Progenitor cell of endocrine pancreas (in vitro differentiated cells): ENCODE results near the gene JCAD. TPM values are rescaled to one million over a fixed set of nuclear protein-coding genes. Genes with fewer than 3 reads are reported as not detected.

Experiments
- DNase-seq: peaks from one replicate; pipeline ENCODE4 v3.0.0; 2021; ENCODE audit warnings: low spot score; ENCODE audit not compliant: unreplicated experiment
- H3K27ac Mint-ChIP-seq: 2 replicates; pipeline ENCODE4 v1.8.0; 2021; ENCODE audit warnings: mild to moderate bottlenecking, moderate library complexity, mixed read lengths
- H3K27me3 Mint-ChIP-seq: 2 replicates; pipeline ENCODE4 v1.8.0; 2021; ENCODE audit warnings: mixed read lengths
- H3K36me3 Mint-ChIP-seq: 2 replicates; pipeline ENCODE4 v1.8.0; 2022; ENCODE audit warnings: mixed read lengths; ENCODE audit not compliant: insufficient read depth
- H3K4me1 Mint-ChIP-seq: 2 replicates; pipeline ENCODE4 v1.8.0; 2021; ENCODE audit warnings: low read depth, mixed read lengths
- H3K4me3 Mint-ChIP-seq: 2 replicates; pipeline ENCODE4 v1.8.0; 2021; ENCODE audit warnings: low read depth, mild to moderate bottlenecking, moderate library complexity, mixed read lengths
- H3K9me3 Mint-ChIP-seq: 2 replicates; pipeline ENCODE4 v1.8.0; 2021; ENCODE audit warnings: low read depth, mixed read lengths
- CTCF ChIP-seq: fragments of 200-600 bp; sonication (generic); IDR thresholded peaks from one replicate; pipeline ENCODE4 v1.5.0; 2021; ENCODE audit warnings: antibody characterized with exemption, mild to moderate bottlenecking; ENCODE audit not compliant: unreplicated experiment
- total RNA-seq: library from RNA; stranded (reverse); gene quantifications from 2 replicates; pipeline ENCODE4 v1.2.1, GENCODE V29; 2021

The JCAD gene
- total RNA-seq, 1 donor from 2014 or later = 13.4 TPM

GRCh38 chr10:30051220-30051619, 8.2 kb downstream of the JCAD start:
- no peak overlapping the region for H3K27ac Mint-ChIP-seq
- peaks cover 27% of the 10 kb centered on the region for H3K4me1 Mint-ChIP-seq
- H3K27me3 Mint-ChIP-seq = peaks cover 3% of the 10 kb centered on the region
- no peak for TF ChIP-seq CTCF
- peaks cover 10% of the 10 kb centered on the region for H3K36me3 Mint-ChIP-seq
- H3K4me3 Mint-ChIP-seq = no peak overlapping the region
- no peak for DNase-seq
- H3K9me3 Mint-ChIP-seq = no peaks in the 10 kb centered on the region

GRCh38 chr10:30050411-30050810, 9.0 kb downstream of the JCAD start:
- peaks cover 21% of the 10 kb centered on the region for H3K4me1 Mint-ChIP-seq
- no peak for DNase-seq
- no peak overlapping the region for H3K4me3 Mint-ChIP-seq
- H3K36me3 Mint-ChIP-seq = peaks cover 12% of the 10 kb centered on the region
- TF ChIP-seq CTCF = no peak
- H3K27me3 Mint-ChIP-seq = peaks cover 3% of the 10 kb centered on the region
- H3K27ac Mint-ChIP-seq = no peak overlapping the region
- no peaks in the 10 kb centered on the region for H3K9me3 Mint-ChIP-seq

GRCh38 chr10:30048768-30049517, 10.4 kb downstream of the JCAD start:
- no peak for TF ChIP-seq CTCF
- peaks cover 15% of the 10 kb centered on the region for H3K36me3 Mint-ChIP-seq
- no peak overlapping the region for H3K27ac Mint-ChIP-seq
- peaks cover 17% of the 10 kb centered on the region for H3K4me1 Mint-ChIP-seq
- no peak overlapping the region for H3K4me3 Mint-ChIP-seq
- peaks cover 3% of the 10 kb centered on the region for H3K27me3 Mint-ChIP-seq
- no peaks in the 10 kb centered on the region for H3K9me3 Mint-ChIP-seq
- DNase-seq = no peak

- Mint-ChIP-seq H3K4me1 (peaks cover 19% of the 10 kb centered on the region), H3K27ac (no peak overlapping the region), H3K4me3 (no peak overlapping the region), H3K36me3 (peaks cover 15% of the 10 kb centered on the region), H3K27me3 (peaks cover 4% of the 10 kb centered on the region), H3K9me3 (no peaks in the 10 kb centered on the region)
- TF ChIP-seq CTCF = no peak
- DNase-seq = no peak
Measured at GRCh38 chr10:30047924-30048531, 11.4 kb downstream of the JCAD start.

- no peak for TF ChIP-seq CTCF
- Mint-ChIP-seq H3K4me1 (peaks cover 20% of the 10 kb centered on the region), H3K9me3 (no peaks in the 10 kb centered on the region), H3K36me3 (peaks cover 15% of the 10 kb centered on the region), H3K27me3 (peaks cover 7% of the 10 kb centered on the region), H3K27ac (no peak overlapping the region), H3K4me3 (no peak overlapping the region)
- no peak for DNase-seq
Measured at GRCh38 chr10:30047430-30047829, 12.0 kb downstream of the JCAD start.
